ENCODE data around the gene CLEC14A. TPM values are rescaled to one million over a fixed set of nuclear protein-coding genes. Genes with fewer than 3 reads are reported as not detected.

CLEC14A gene
- total RNA-seq, 1 experiment from 2014 or later: not detected

DNA sequence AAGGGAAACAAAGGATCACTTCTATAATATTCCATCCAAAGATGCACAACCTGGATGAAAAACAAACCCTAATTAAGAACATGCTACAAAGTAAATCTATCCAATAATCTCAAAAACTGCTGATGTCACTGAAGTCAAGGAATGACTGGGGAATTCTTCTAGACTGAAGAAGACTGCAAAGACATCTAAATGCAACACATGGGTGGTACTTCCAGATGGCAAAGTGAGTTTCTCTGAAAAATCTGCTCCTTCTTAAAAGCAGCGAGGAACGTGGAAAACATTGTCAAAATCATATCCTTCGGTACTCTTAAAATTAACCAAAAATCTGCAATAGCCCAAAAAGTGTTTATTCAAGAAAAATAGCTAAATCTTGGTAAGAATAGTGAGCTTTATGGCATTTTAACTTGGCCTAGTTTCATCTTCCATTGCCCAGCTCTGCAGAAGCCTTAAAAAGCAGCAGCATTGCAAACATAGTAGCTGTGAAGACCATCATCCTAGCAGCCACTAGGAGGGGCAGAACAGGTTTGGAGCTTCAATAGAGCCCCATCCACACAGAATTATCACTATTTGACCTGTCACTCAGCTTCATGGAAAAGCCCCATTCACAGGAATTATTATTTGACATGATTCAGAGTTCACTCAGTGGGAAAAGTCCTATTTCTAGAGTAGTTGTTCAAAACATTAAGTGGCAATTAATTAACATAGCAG lies 7.4 kb downstream of the CLEC14A start:
- Mint-ChIP-seq H3K27me3 (ENCODE audit: unreplicated experiment) (no peaks in the 10 kb centered on the region), H3K9me3 (ENCODE audit: low read depth, unreplicated experiment) (no peaks in the 10 kb centered on the region), H3K36me3 (ENCODE audit: insufficient read depth, unreplicated experiment) (no peaks in the 10 kb centered on the region), H3K27ac (ENCODE audit: unreplicated experiment) (no peak overlapping the region), H3K4me3 (ENCODE audit: low read depth, unreplicated experiment) (no peak overlapping the region), H3K4me1 (ENCODE audit: low read depth, unreplicated experiment) (no peaks in the 10 kb centered on the region)
- intact Hi-C loops (cut with micrococcal nuclease; ENCODE audit: unreplicated experiment): no loop called here
- no peak for DNase-seq
- TF ChIP-seq, protein P1, sequence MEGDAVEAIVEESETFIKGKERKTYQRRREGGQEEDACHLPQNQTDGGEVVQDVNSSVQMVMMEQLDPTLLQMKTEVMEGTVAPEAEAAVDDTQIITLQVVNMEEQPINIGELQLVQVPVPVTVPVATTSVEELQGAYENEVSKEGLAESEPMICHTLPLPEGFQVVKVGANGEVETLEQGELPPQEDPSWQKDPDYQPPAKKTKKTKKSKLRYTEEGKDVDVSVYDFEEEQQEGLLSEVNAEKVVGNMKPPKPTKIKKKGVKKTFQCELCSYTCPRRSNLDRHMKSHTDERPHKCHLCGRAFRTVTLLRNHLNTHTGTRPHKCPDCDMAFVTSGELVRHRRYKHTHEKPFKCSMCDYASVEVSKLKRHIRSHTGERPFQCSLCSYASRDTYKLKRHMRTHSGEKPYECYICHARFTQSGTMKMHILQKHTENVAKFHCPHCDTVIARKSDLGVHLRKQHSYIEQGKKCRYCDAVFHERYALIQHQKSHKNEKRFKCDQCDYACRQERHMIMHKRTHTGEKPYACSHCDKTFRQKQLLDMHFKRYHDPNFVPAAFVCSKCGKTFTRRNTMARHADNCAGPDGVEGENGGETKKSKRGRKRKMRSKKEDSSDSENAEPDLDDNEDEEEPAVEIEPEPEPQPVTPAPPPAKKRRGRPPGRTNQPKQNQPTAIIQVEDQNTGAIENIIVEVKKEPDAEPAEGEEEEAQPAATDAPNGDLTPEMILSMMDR (IDR thresholded peaks at IDR 0.05; ENCODE audit: unreplicated experiment): no peak
- CTCF ChIA-PET: no interaction called here
- BruUV-seq (replicated peaks): no TSS peak

DNA sequence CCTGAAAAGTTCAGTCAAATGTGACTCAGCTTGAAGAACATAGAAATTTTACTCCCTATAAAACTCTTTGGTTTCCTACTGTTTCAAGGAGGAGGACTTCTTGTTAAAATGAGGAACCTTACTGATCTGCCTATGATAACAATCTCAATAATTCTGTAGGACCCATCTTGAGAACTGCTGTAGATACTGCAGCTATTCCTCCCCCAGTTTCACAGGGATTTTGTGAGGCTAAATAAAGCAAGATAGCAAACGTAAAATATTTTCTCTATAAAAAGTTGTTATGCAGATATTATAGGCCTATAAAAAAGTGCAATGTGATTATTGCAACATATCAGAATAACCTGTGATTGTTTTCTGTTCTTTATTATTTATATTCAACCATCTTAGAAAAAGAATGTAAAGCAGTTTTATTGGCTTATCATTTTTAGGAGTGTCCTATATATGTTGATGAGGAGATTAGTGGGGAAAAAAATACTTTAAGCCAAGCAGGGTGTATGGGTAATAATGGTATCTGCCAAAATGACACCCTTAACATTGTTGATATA lies 12.1 kb downstream of the CLEC14A start:
- no peaks in the 10 kb centered on the region for H3K36me3 Mint-ChIP-seq (ENCODE audit: insufficient read depth, unreplicated experiment)
- TF ChIP-seq, protein P1 (IDR thresholded peaks at IDR 0.05; ENCODE audit: unreplicated experiment): no peak
- H3K27ac Mint-ChIP-seq (ENCODE audit: unreplicated experiment): no peak overlapping the region
- no peaks in the 10 kb centered on the region for H3K9me3 Mint-ChIP-seq (ENCODE audit: low read depth, unreplicated experiment)
- no peaks in the 10 kb centered on the region for H3K4me1 Mint-ChIP-seq (ENCODE audit: low read depth, unreplicated experiment)
- no peak for DNase-seq
- peaks cover 25% of the 10 kb centered on the region for H3K27me3 Mint-ChIP-seq (ENCODE audit: unreplicated experiment)
- intact Hi-C loops (cut with micrococcal nuclease; ENCODE audit: unreplicated experiment): no loop called here
- CTCF ChIA-PET: interaction anchor here (0.6 kb wide), 1 partner anchor 32 kb away, joined by 3 read pairs; no protein-coding TSS in a partner anchor
- H3K4me3 Mint-ChIP-seq (ENCODE audit: low read depth, unreplicated experiment): no peak overlapping the region
- BruUV-seq (replicated peaks): no TSS peak

DNA sequence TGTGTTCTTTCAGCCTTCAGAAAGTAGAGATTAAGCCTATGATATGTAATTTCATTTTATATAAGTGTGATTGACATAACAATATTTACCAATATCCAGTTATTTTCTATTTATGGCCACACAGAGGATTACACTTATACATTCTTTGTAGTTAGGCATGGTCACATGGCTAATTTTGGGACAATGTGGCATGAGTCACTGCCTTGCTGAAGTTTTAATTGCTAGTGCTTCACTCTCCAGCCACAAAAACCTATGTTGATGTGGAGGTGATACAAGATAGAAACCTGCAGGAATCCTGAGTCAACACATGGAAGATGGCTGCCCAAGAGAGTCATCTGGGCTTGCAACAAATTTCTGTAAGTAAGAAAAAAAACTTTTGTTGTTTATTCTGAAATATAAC lies 17.0 kb downstream of the CLEC14A start:
- Mint-ChIP-seq H3K9me3 (ENCODE audit: low read depth, unreplicated experiment) (no peaks in the 10 kb centered on the region), H3K27me3 (ENCODE audit: unreplicated experiment) (peaks cover 25% of the 10 kb centered on the region), H3K36me3 (ENCODE audit: insufficient read depth, unreplicated experiment) (no peaks in the 10 kb centered on the region), H3K27ac (ENCODE audit: unreplicated experiment) (no peak overlapping the region), H3K4me3 (ENCODE audit: low read depth, unreplicated experiment) (no peak overlapping the region), H3K4me1 (ENCODE audit: low read depth, unreplicated experiment) (no peaks in the 10 kb centered on the region)
- TF ChIP-seq, protein P1 (IDR thresholded peaks at IDR 0.05; ENCODE audit: unreplicated experiment): no peak
- intact Hi-C loops (cut with micrococcal nuclease; ENCODE audit: unreplicated experiment): no loop called here
- no peak for DNase-seq
- no TSS peak for BruUV-seq (replicated peaks)
- CTCF ChIA-PET: no interaction called here

DNA sequence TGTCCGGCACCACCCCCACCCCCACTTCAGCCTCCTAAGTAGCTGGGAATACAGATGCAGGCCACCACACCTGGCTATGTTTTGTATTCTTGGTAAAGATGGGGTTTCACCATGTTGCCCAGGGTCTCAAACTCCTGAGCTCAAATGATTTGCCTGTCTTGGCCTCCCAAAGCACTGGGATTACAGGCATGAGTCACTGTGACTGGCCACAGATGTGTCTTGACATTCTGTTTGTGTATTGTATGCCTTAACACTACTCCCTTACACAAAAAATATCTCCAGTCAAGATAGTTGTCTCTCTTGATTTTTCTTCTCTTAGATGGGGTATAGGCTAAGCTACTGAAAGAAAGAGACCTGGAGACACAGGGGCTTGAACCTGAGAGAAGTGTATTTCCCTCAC lies 17.6 kb downstream of the CLEC14A start:
- Mint-ChIP-seq H3K36me3 (ENCODE audit: insufficient read depth, unreplicated experiment) (no peaks in the 10 kb centered on the region), H3K4me1 (ENCODE audit: low read depth, unreplicated experiment) (no peaks in the 10 kb centered on the region), H3K27me3 (ENCODE audit: unreplicated experiment) (peaks cover 29% of the 10 kb centered on the region), H3K9me3 (ENCODE audit: low read depth, unreplicated experiment) (no peaks in the 10 kb centered on the region), H3K4me3 (ENCODE audit: low read depth, unreplicated experiment) (no peak overlapping the region), H3K27ac (ENCODE audit: unreplicated experiment) (no peak overlapping the region)
- TF ChIP-seq, protein P1 (IDR thresholded peaks at IDR 0.05; ENCODE audit: unreplicated experiment): no peak
- CTCF ChIA-PET: no interaction called here
- intact Hi-C loops (cut with micrococcal nuclease; ENCODE audit: unreplicated experiment): no loop called here
- DNase-seq: no peak
- BruUV-seq (replicated peaks): no TSS peak
